Smooth muscle cell of the brain vasculature (primary cell): ENCODE results near the gene OCA2.

Experiments used
- DNase-seq: peaks from one replicate; pipeline ENCODE4 v3.0.0-alpha.2; 2012; ENCODE audit warnings: low read depth, low spot score

The OCA2 gene

GRCh38 chr15:28120359-28120640 lies 21.2 kb upstream of the OCA2 start:
- no peak for DNase-seq

DNA sequence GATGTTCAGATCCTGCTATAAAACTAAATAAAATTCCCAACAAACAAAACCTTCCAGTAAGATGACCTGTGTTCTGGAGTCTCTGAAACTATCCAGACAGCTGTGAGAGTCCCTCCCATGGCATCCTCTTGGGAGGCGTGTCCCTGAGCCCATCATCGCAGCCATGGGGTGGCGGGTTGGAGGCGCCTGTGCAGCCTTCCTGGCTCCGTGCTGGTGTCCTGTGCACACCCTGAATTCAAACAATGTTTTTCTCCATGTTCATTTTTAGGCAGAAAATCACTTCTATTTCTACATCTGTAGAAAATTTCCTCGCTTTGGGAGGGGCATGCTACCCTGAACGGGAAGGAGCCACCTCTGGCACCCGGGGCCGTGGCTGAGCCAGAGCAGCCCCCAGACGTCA lies 19.4 kb upstream of the OCA2 start:
- no peak for DNase-seq

- DNase-seq = no peak
Observed at GRCh38 chr15:28118083-28118482, 19.0 kb upstream of the OCA2 start.

GRCh38 chr15:28117432-28117990 lies 18.4 kb upstream of the OCA2 start:
- no peak for DNase-seq

DNA sequence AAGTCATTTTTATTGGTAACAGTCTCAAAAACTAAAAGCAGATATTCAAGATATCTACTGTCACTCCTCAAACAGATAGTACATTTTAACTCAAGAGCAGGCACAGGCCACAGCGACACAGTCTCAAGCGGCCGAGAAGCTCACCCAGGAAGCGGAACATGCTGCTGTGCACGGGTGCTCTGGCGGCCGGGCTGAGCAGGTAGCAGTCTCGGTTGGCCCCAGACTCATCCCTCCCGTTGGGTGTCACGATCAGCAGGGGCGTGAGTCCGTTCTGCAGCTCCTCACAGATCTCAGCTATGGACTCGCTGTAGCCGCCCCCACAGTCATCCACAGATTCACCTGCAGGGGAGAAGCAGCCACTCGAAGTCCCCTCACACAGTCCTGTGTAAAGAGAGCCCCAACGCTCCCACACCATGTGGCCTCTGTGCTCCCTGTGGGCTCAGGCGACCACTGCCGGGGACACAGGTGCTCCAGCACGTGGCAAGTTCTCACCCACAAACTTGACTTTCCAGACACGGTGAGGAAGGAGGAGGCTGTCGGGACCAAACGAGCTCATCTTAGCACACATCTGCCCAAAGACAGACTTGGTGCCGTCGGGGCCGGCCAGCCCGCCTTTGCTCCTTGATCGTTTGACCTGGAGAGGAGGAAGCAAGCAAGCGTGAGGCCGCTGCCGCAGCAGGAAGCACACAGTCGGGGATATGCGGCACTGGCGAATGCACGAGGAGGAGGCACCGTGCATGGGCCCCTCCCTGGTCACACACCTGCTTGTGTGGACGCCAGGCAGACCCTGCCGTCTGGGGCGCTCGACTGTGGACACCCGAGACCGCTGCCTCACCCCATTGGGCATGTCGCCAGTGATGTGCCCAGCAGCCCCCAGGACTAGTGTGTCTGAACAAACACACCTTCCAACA lies 17.7 kb upstream of the OCA2 start:
- DNase-seq = no peak

GRCh38 chr15:28115871-28116270 lies 16.8 kb upstream of the OCA2 start:
- no peak for DNase-seq

GRCh38 chr15:28114721-28115622 lies 15.9 kb upstream of the OCA2 start:
- peak; percentile 33 for DNase-seq

GRCh38 chr15:28114114-28114455 lies 15.0 kb upstream of the OCA2 start:
- DNase-seq = no peak

GRCh38 chr15:28113394-28114113 lies 14.4 kb upstream of the OCA2 start:
- DNase-seq = no peak

- DNase-seq = no peak
Observed at GRCh38 chr15:28112962-28113361, 13.8 kb upstream of the OCA2 start.

- DNase-seq = no peak
Observed at GRCh38 chr15:28112101-28112760, 13.1 kb upstream of the OCA2 start.

DNA sequence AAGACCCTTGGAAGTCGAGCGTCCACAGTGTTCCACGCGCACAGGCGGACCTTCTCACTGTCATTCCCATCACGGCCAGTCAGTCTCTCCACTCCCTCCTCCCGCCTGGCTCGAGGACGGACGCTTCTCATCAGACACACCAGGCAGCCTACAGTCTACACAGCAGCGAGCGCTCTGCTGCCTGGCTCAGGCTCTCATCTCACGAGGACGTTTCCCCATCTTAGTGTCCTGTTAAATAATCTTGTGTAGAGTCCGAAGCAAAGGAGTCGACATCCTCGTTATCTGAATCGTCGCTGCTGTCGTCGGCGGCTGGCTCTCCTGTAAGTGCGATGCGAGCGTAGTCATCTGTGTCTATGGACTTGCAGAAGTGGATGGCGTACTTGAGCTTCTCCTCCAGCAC lies 12.4 kb upstream of the OCA2 start:
- no peak for DNase-seq

DNA sequence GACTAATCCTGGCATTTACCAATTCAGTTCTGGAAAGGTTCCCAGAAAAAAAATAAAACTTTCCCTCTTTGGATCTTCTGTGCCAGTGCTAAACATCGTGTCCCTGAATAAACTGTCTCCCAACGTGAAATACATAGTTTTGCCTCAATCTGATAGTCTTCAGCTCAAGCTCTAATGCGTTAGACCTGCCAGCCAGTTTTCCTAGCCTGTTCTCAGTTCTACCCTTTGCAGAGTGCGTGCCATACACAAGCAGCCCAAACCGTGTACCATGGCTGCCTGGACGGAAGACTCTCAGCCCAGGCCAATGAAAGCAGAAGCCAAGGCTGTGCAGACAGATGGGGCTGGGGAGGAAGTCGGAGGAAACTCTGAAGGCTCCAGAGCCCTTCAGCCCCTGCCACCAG lies 11.4 kb upstream of the OCA2 start:
- no peak for DNase-seq

DNA sequence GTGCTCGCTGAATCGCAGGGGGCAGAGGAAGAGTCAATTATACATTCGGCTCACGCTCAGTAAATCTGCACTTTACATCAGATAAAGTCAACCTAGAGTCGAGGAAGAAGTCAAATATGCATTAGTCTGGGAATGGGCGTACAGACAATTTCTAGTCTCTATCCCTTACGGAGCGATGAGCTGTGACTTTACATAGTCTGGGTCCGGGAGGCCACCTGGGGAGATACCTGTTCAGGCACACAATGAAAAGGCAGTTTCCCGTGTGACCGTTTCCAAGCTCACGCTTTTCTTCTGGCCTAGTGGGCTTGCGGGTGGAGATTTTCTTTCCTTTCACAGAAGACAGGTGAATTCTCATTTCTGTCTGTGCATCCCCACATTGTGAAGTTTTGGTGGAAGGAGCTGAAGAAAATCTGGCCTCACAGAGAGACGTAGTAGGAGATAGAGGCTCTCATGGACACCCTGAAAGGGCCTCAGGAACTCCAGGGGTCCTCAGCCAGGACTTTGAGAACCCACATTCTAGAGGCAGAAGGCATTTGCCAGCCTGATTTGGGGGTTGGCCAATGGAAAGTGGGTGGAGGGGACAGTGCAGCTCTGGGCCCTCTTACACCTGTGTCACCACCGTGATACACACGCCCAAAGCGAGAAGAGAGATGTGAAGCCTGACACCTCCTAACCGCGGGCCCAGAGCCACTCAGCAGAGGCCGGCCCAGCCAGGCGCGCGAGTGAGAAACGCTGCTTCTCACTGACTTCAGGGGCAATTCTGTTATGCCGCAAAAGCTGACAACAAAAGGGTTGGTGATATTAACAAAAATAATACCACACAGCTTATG lies 10.7 kb upstream of the OCA2 start:
- no peak for DNase-seq

DNA sequence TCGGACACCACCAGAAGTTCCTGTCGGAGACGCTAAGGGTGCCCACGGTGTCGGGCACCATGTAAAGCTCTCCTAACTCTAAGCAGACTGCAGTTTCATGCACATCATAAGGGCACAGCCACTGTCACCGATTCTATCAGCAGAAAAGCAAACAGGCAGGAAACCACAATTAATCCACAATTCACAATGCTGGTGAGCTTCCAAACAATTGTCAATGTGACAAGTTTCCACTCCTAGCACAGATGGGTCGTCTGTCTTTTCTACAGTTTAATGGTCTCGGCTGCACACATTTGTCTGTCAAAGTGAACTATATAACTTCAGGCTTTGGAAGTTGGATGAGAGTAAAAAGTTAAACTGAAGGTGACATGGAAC lies 8.8 kb upstream of the OCA2 start:
- DNase-seq = no peak

- DNase-seq = no peak
Observed at GRCh38 chr15:28107111-28107903, 8.2 kb upstream of the OCA2 start.

- no peak for DNase-seq
Observed at GRCh38 chr15:28106294-28107110, 7.4 kb upstream of the OCA2 start.

GRCh38 chr15:28105793-28106192 lies 6.7 kb upstream of the OCA2 start:
- DNase-seq = no peak

DNA sequence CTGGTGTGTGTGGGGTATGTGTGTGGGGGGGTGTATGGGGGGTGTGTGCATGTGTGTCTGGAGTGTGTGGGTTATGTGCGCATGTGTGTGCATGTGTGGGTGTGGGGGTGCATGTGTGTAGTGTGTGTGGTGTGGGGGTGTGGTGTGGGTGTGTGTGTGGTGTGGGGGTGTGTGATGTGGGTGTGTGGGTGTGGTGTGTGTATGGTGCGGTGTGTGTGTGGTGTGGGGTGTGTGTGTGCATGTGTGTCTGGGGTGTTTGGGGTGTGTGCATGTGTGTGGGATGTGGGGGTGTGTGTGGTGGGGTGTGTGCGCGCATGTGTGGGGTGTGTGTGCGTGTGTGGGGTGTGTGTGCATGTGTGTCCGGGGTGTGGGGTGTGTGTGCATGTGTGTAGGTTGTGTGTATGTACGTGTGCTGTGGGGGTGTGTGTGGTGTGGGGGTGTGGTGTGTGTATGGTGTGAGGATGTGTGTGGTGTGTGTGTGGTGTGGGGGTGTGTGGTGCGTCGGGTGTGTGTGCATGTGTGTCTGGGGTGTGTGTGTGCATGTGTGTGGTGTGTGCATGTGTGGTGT lies 6.2 kb upstream of the OCA2 start:
- DNase-seq = no peak
